Endodermal cell (in vitro differentiated cells): Measurements from ENCODE around the gene LRP1. TPM values are rescaled to one million over a fixed set of nuclear protein-coding genes. Genes with fewer than 3 reads are reported as not detected.

ENCODE experiments used
- DNase-seq: peaks from one replicate; pipeline ENCODE4 v3.0.0-alpha.2; 2017
- H3K27ac ChIP-seq: 2 replicates; pipeline ENCODE4 v1.5.1; 2013; ENCODE audit warnings: mild to moderate bottlenecking, low read depth, low read length, moderate library complexity
- H3K27me3 ChIP-seq: 2 replicates; pipeline ENCODE4 v1.6.1; 2013; ENCODE audit warnings: mild to moderate bottlenecking, low read length, moderate library complexity; ENCODE audit not compliant: insufficient read depth, control insufficient read depth, poor library complexity, severe bottlenecking
- H3K36me3 ChIP-seq: 2 replicates; pipeline ENCODE4 v1.7.0; 2013; ENCODE audit warnings: mild to moderate bottlenecking, low read length, moderate library complexity; ENCODE audit not compliant: control insufficient read depth, insufficient read depth
- H3K4me1 ChIP-seq: one replicate; pipeline ENCODE4 v1.7.0; 2013; ENCODE audit warnings: low read length; ENCODE audit not compliant: control insufficient read depth, insufficient read depth
- H3K4me3 ChIP-seq: 2 replicates; pipeline ENCODE4 v1.5.1; 2013; ENCODE audit warnings: mild to moderate bottlenecking, low read length, moderate library complexity
- H3K9ac ChIP-seq: 2 replicates; pipeline ENCODE4 v1.6.1; 2013; ENCODE audit warnings: mild to moderate bottlenecking, low read length, moderate library complexity; ENCODE audit not compliant: poor library complexity, severe bottlenecking; ENCODE audit errors: extremely low read depth
- H3K9me3 ChIP-seq: 2 replicates; pipeline ENCODE4 v1.6.1; 2013; ENCODE audit warnings: mild to moderate bottlenecking, low read length, moderate library complexity; ENCODE audit not compliant: control insufficient read depth
- H3K27ac Mint-ChIP-seq: 2 replicates; pipeline ENCODE4 v1.8.0; 2020; ENCODE audit warnings: mixed read lengths
- H3K27me3 Mint-ChIP-seq: 2 replicates; pipeline ENCODE4 v1.8.0; 2021; ENCODE audit warnings: mild to moderate bottlenecking, mixed read lengths; ENCODE audit not compliant: insufficient read depth
- H3K36me3 Mint-ChIP-seq: 2 replicates; pipeline ENCODE4 v1.8.0; 2020; ENCODE audit warnings: low read depth, mixed read lengths
- H3K4me1 Mint-ChIP-seq: 2 replicates; pipeline ENCODE4 v1.8.0; 2020; ENCODE audit warnings: mixed read lengths
- H3K4me3 Mint-ChIP-seq: 2 replicates; pipeline ENCODE4 v1.8.0; 2020; ENCODE audit warnings: mild to moderate bottlenecking, moderate library complexity, mixed read lengths
- H3K9me3 Mint-ChIP-seq: 2 replicates; pipeline ENCODE4 v1.8.0; 2020; ENCODE audit warnings: mild to moderate bottlenecking, mixed read lengths
- CTCF ChIP-seq: fragments of 200-600 bp; sonication (generic); conservative IDR thresholded peaks from 2 replicates; pipeline ENCODE4 v1.5.0; 2021; ENCODE audit warnings: antibody characterized with exemption, mild to moderate bottlenecking
- WGBS, 2 experiments: methylation state at CpG; one replicate each; pipeline versions ENCODE4 v1.1.5 to v1.1.7; 2013; ENCODE audit warnings: missing lambda C conversion rate in 2 of 2, mixed read lengths in 1 of 2; ENCODE audit not compliant: insufficient coverage in 1 of 2, insufficient read length in 1 of 2; 5-methylcytosine and 5-hydroxymethylcytosine counted together
- total RNA-seq, 2 donors: library from RNA; stranded (reverse); fragmentation: NEBNext Ultra II Directional in 1 of 2; extraction: Animal tissue kit (Norgen Biotek cat#: 25700) in 1 of 2; gene quantifications; 2 replicates in 1 of 2; 3 replicates in 1 of 2; pipeline ENCODE4 v1.2.1, GENCODE V29; 2021

LRP1 gene
- total RNA-seq, 2 donors from 2014 or later, result 74.5 to 87.7 TPM

DNA sequence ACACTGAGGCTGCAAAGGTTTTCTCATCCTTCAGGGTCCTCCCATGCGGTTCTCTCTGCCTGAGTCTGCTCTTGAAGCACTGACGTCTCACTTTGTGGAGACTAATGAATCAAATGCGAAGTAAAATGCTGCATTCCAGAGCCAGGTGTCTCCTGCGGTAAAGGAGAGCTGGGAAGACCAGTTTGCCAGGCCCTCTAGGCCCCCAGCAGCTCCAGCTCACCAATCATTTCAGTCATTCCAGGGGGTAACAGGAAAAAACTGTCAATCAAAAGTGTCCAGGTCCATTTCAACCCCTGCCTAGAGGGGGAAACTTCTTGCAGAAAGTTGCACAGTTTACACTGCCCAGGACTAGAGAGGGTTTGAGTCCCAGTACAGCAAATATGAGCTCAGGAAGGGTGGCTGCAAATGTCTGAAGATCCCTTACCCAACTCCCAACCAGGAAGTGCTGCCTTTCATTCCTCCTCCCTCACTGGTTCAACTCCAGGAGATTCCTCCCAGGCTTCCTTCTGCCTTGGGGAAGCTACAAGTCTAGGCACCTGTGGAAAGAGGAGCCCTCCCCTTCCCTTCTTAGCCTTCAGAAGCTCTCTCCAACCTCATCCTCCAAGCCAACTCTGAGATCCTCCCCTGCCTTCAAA, 85.6 kb downstream of the LRP1 start:
- no peak overlapping the region for H3K4me3 Mint-ChIP-seq
- Histone ChIP-seq H3K4me1 (no peaks in the 10 kb centered on the region), H3K9me3 (no peaks in the 10 kb centered on the region), H3K9ac (no peak overlapping the region), H3K27ac (no peak overlapping the region), H3K27me3 (peaks cover 54% of the 10 kb centered on the region), H3K36me3 (no peaks in the 10 kb centered on the region), H3K4me3 (no peak overlapping the region)
- TF ChIP-seq CTCF, result no peak
- 69 to 77% methylated on average over 4 of the region's 4 CpGs for WGBS, 2 experiments
- peaks cover 3% of the 10 kb centered on the region for H3K36me3 Mint-ChIP-seq
- peaks cover 24% of the 10 kb centered on the region for H3K4me1 Mint-ChIP-seq
- no peak overlapping the region for H3K27ac Mint-ChIP-seq
- peaks cover 53% of the 10 kb centered on the region for H3K27me3 Mint-ChIP-seq
- no peaks in the 10 kb centered on the region for H3K9me3 Mint-ChIP-seq
- no peak for DNase-seq

DNA sequence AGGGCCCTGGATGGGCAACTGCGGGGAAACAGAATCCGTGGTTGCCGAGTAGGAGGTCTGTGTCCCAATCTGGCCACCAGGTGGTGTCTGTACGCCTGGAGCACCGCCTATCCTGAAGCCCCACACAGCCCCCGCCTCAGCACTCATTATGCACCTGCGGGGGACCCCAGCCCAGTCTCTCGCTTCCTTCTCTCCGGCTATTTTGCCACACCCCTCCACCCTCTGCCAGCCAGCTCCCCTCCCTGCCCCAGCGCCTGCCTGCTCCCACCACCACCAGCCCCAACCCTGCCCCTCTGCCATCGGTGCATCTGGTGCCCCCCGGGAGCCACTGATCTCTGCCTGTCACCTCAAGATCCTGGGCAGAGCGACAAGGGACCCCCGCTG, 86.1 kb downstream of the LRP1 start:
- Mint-ChIP-seq H3K27ac (no peak overlapping the region), H3K4me1 (peaks cover 29% of the 10 kb centered on the region), H3K27me3 (peaks cover 58% of the 10 kb centered on the region), H3K4me3 (no peak overlapping the region), H3K36me3 (peaks cover 3% of the 10 kb centered on the region), H3K9me3 (no peaks in the 10 kb centered on the region)
- H3K4me3 ChIP-seq, result no peak overlapping the region
- TF ChIP-seq CTCF, result peak; percentile 89
- no peak overlapping the region for H3K27ac ChIP-seq
- WGBS, 2 experiments, result 11 to 12% methylated on average over 5 to 14 of the region's 14 CpGs
- peaks cover 2% of the 10 kb centered on the region for H3K4me1 ChIP-seq
- no peaks in the 10 kb centered on the region for H3K9me3 ChIP-seq
- H3K9ac ChIP-seq, result no peak overlapping the region
- peaks cover 59% of the 10 kb centered on the region for H3K27me3 ChIP-seq
- H3K36me3 ChIP-seq, result no peaks in the 10 kb centered on the region
- DNase-seq, result peak; percentile 95

DNA sequence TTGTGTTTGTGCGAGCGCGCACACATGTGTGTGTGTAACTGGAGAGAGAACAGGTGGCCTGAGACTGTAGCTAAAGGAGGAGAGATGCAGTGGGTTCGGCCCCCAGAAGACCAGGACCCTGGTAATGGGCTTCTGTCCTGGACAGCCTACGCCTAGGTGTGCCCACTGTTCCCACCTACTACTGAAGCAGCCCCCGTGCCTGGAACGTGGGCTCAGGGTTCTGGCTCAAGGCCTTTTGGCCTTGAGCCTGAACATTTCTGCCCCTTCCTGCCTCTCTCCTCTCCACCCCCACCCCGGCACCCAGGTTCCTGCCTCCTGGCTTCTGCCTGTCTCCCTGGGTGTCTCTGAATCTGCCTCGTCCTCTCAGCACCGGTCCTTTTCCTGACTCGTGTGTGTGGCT, 86.8 kb downstream of the LRP1 start:
- Histone ChIP-seq H3K4me3 (no peak overlapping the region), H3K36me3 (no peaks in the 10 kb centered on the region), H3K9me3 (no peaks in the 10 kb centered on the region), H3K4me1 (peaks cover 4% of the 10 kb centered on the region), H3K9ac (no peak overlapping the region), H3K27ac (no peak overlapping the region), H3K27me3 (peaks cover 65% of the 10 kb centered on the region)
- Mint-ChIP-seq H3K27me3 (peaks cover 65% of the 10 kb centered on the region), H3K36me3 (peaks cover 3% of the 10 kb centered on the region), H3K9me3 (no peaks in the 10 kb centered on the region), H3K4me1 (peaks cover 34% of the 10 kb centered on the region), H3K27ac (no peak overlapping the region), H3K4me3 (no peak overlapping the region)
- 72 to 74% methylated on average over 11 of the region's 11 CpGs for WGBS, 2 experiments
- no peak for DNase-seq
- no peak for TF ChIP-seq CTCF
